Keratinocyte (primary cell): Measurements from ENCODE around the gene RECK.

Experiments used
- EZH2 ChIP-seq: IDR thresholded peaks from one replicate; pipeline ENCODE4 v1.6.1; 2012; ENCODE audit warnings: inconsistent platforms, mild to moderate bottlenecking, low read length, moderate library complexity
- TF ChIP-seq, protein P1 (sequence below), 3 experiments: IDR thresholded peaks in 1 of 3; conservative IDR thresholded peaks in 1 of 3; optimal IDR thresholded peaks in 1 of 3; 2 replicates in 2 of 3; 3 replicates in 1 of 3; pipeline versions ENCODE3 to v1.5.1; 2011; ENCODE audit warnings: low read length in 3 of 3, mild to moderate bottlenecking in 3 of 3, moderate library complexity in 2 of 3, control low read depth in 1 of 3, inconsistent platforms in 1 of 3; ENCODE audit not compliant: insufficient read depth in 2 of 3; ENCODE audit errors: extremely low read depth in 1 of 3

DNA sequence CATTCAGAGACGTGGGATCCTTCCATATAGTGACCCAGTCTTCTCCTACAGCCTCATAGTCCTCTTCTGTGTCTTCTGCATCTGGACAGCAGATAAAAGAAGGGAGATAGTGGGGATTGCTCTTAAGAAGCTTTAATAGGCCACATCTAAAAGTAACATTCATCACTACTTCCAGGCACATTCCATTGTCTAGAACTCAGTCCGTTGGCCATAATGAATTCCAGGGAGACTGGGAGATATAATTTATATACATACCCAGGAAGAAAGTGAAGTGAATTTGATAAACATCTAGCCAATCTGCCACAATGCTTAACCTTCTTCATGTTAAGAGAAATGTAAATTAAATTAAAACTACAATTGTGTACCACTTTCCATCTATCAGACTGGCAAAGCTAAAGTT lies 77.3 kb downstream of the RECK start:
- TF ChIP-seq, protein P1, sequence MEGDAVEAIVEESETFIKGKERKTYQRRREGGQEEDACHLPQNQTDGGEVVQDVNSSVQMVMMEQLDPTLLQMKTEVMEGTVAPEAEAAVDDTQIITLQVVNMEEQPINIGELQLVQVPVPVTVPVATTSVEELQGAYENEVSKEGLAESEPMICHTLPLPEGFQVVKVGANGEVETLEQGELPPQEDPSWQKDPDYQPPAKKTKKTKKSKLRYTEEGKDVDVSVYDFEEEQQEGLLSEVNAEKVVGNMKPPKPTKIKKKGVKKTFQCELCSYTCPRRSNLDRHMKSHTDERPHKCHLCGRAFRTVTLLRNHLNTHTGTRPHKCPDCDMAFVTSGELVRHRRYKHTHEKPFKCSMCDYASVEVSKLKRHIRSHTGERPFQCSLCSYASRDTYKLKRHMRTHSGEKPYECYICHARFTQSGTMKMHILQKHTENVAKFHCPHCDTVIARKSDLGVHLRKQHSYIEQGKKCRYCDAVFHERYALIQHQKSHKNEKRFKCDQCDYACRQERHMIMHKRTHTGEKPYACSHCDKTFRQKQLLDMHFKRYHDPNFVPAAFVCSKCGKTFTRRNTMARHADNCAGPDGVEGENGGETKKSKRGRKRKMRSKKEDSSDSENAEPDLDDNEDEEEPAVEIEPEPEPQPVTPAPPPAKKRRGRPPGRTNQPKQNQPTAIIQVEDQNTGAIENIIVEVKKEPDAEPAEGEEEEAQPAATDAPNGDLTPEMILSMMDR (optimal IDR thresholded peaks at IDR 0.05 in 1 of 3, IDR thresholded peaks at IDR 0.05 in 1 of 3, conservative IDR thresholded peaks at IDR 0.05 in 1 of 3; ENCODE audit: extremely low read depth in 1 of 3, insufficient read depth in 2 of 3, low read length in 3 of 3): no peak
- TF ChIP-seq EZH2: no peak
